SK-N-SH (cell line): ENCODE data around the gene ARHGAP15. TPM values are rescaled to one million over a fixed set of nuclear protein-coding genes. Genes with fewer than 3 reads are reported as not detected.

ENCODE experiments used
- CTCF ChIA-PET: fragments of 300-600, 350-600 bp; formaldehyde crosslinking; extraction: SDS; loops from one replicate; lab custom pipeline; 2021; lab: Yijun Ruan, JAX
- POLR2A ChIA-PET: fragments of 350-600 bp; sonication (Branson Sonifier 250); formaldehyde crosslinking; extraction: SDS; loops from one replicate; lab custom pipeline; 2020; ENCODE audit warnings: antibody characterized with exemption, inconsistent platforms; lab: Yijun Ruan, JAX
- DNase-seq: peaks from one replicate; pipeline ENCODE4 v3.0.0; 2012
- H2AFZ ChIP-seq: fragments of 200-600 bp; sonication (generic); 2 replicates; pipeline ENCODE4 v1.8.1; 2016; ENCODE audit warnings: antibody characterized with exemption, mild to moderate bottlenecking, low read depth
- H3F3A ChIP-seq: fragments of 200-600 bp; sonication (generic); replicated peaks from 2 replicates; pipeline ENCODE3; 2016; ENCODE audit warnings: antibody characterized with exemption, mild to moderate bottlenecking; ENCODE audit not compliant: insufficient read depth
- H3K27ac ChIP-seq, 2 experiments: fragments of 200-500 bp in 1 of 2; fragments of 200-600 bp in 1 of 2; sonication (Bioruptor generic) in 1 of 2; sonication (generic), shearing (Covaris generic) in 1 of 2; 2 replicates each; pipeline versions ENCODE4 v1.5.1 to v1.6.1; 2014 to 2016; ENCODE audit warnings: low read depth in 2 of 2, inconsistent platforms in 1 of 2, low read length in 1 of 2, mild to moderate bottlenecking in 1 of 2, mixed read lengths in 1 of 2
- H3K27me3 ChIP-seq: fragments of 200-600 bp; sonication (generic), shearing (Covaris generic); 2 replicates; pipeline ENCODE4 v1.6.1; 2016; ENCODE audit warnings: mixed run types; ENCODE audit not compliant: insufficient read depth
- H3K36me3 ChIP-seq, 2 experiments: fragments of 200-500 bp in 1 of 2; fragments of 200-600 bp in 1 of 2; sonication (Bioruptor generic) in 1 of 2; sonication (generic) in 1 of 2; replicated peaks in 1 of 2; 2 replicates each; pipeline versions ENCODE3 to v1.5.1; 2014 to 2016; ENCODE audit warnings: low read length in 1 of 2, mild to moderate bottlenecking in 1 of 2; ENCODE audit not compliant: insufficient read depth in 2 of 2, control insufficient read depth in 1 of 2
- H3K4me1 ChIP-seq, 2 experiments: fragments of 200-500 bp in 1 of 2; fragments of 200-600 bp in 1 of 2; sonication (Bioruptor generic) in 1 of 2; sonication (generic), shearing (Covaris generic) in 1 of 2; 2 replicates each; pipeline versions ENCODE4 v1.5.1 to v1.6.1; 2014 to 2016; ENCODE audit warnings: low read depth in 1 of 2, low read length in 1 of 2, mixed run types in 1 of 2; ENCODE audit not compliant: insufficient read depth in 2 of 2, control insufficient read depth in 1 of 2
- H3K4me2 ChIP-seq: fragments of 200-600 bp; sonication (generic), shearing (Covaris generic); 2 replicates; pipeline ENCODE4 v1.6.1; 2017; ENCODE audit warnings: mixed run types
- H3K4me3 ChIP-seq, 2 experiments: fragments of 200-500 bp in 1 of 2; fragments of 200-600 bp in 1 of 2; sonication (Bioruptor generic) in 1 of 2; sonication (generic), shearing (Covaris generic) in 1 of 2; 2 replicates each; pipeline versions ENCODE4 v1.5.1 to v1.8.1; 2014 to 2016; ENCODE audit warnings: low read depth in 2 of 2, inconsistent platforms in 1 of 2, low read length in 1 of 2, mild to moderate bottlenecking in 1 of 2, mixed read lengths in 1 of 2, moderate library complexity in 1 of 2
- H3K79me2 ChIP-seq: fragments of 200-600 bp; sonication (generic); 2 replicates; pipeline ENCODE4 v1.8.1; 2017; ENCODE audit warnings: mild to moderate bottlenecking; ENCODE audit not compliant: insufficient read depth
- H3K9ac ChIP-seq: fragments of 200-600 bp; sonication (generic); 2 replicates; pipeline ENCODE4 v1.6.1; 2017; ENCODE audit warnings: mixed run types
- H3K9me2 ChIP-seq: fragments of 200-600 bp; sonication (generic); 2 replicates; pipeline ENCODE4 v1.6.1; 2017; ENCODE audit warnings: mixed run types
- H3K9me3 ChIP-seq: fragments of 200-600 bp; sonication (generic); 2 replicates; pipeline ENCODE4 v1.6.1; 2017; ENCODE audit warnings: mixed run types, mild to moderate bottlenecking, moderate library complexity
- H4K20me1 ChIP-seq: fragments of 200-600 bp; sonication (generic); 2 replicates; pipeline ENCODE4 v1.6.1; 2017; ENCODE audit warnings: mild to moderate bottlenecking, mixed run types; ENCODE audit not compliant: insufficient read depth
- EZH2phosphoT487 ChIP-seq: fragments of 200-600 bp; sonication (generic); IDR thresholded peaks from 2 replicates; pipeline ENCODE4 v1.6.1; 2017; ENCODE audit warnings: low read depth, mixed run types, mild to moderate bottlenecking, antibody characterized with exemption, moderate library complexity, borderline replicate concordance
- FOSL2 ChIP-seq: IDR thresholded peaks from 2 replicates; pipeline ENCODE4 v1.4.0; 2012; ENCODE audit warnings: low read depth, mild to moderate bottlenecking, moderate library complexity, borderline replicate concordance
- FOXM1 ChIP-seq: IDR thresholded peaks from 2 replicates; pipeline ENCODE4 v1.4.0; 2012; ENCODE audit warnings: low read depth, mild to moderate bottlenecking
- GABPA ChIP-seq: IDR thresholded peaks from 2 replicates; pipeline ENCODE4 v1.4.0; 2012; ENCODE audit warnings: low read depth, mild to moderate bottlenecking
- GATA2 ChIP-seq: sonication (generic); formaldehyde crosslinking; IDR thresholded peaks from 2 replicates; pipeline ENCODE4 v1.5.0; 2020; ENCODE audit warnings: mild to moderate bottlenecking, missing genetic modification reagents
- JUND ChIP-seq: IDR thresholded peaks from 2 replicates; pipeline ENCODE4 v1.4.0; 2012
- MEF2A ChIP-seq: IDR thresholded peaks from 2 replicates; pipeline ENCODE4 v1.4.0; 2012; ENCODE audit warnings: low read depth, borderline replicate concordance
- MXI1 ChIP-seq: IDR thresholded peaks from 2 replicates; pipeline ENCODE4 v1.6.1; 2012; ENCODE audit warnings: mild to moderate bottlenecking, low read depth, low read length, improper control_type of control experiment
- NFIC ChIP-seq: IDR thresholded peaks from 2 replicates; pipeline ENCODE4 v1.4.0; 2012; ENCODE audit warnings: borderline replicate concordance
- NRF1 ChIP-seq: IDR thresholded peaks from 2 replicates; pipeline ENCODE4 v1.6.1; 2012; ENCODE audit warnings: low read depth, mild to moderate bottlenecking, low read length
- POLR2AphosphoS5 ChIP-seq: IDR thresholded peaks from 2 replicates; pipeline ENCODE4 v1.6.1; 2012; ENCODE audit warnings: low read depth, low read length
- RAD21 ChIP-seq: IDR thresholded peaks from 2 replicates; pipeline ENCODE4 v1.6.1; 2012; ENCODE audit warnings: mild to moderate bottlenecking, low read length
- RFX5 ChIP-seq: IDR thresholded peaks from 2 replicates; pipeline ENCODE4 v1.6.1; 2012; ENCODE audit warnings: mild to moderate bottlenecking, improper control_type of control experiment, low read length
- RXRA ChIP-seq: IDR thresholded peaks from 2 replicates; pipeline ENCODE4 v1.4.0; 2012; ENCODE audit warnings: low read depth, mild to moderate bottlenecking, borderline replicate concordance
- TAF1 ChIP-seq: IDR thresholded peaks from 2 replicates; pipeline ENCODE4 v1.6.1; 2012; ENCODE audit warnings: low read depth, mild to moderate bottlenecking, low read length, moderate library complexity, borderline replicate concordance
- TCF12 ChIP-seq: IDR thresholded peaks from 2 replicates; pipeline ENCODE4 v1.4.0; 2012
- YY1 ChIP-seq: IDR thresholded peaks from 2 replicates; pipeline ENCODE4 v1.4.0; 2012; ENCODE audit warnings: low read depth, mild to moderate bottlenecking
- WGBS: methylation state at CpG from one replicate; pipeline ENCODE4 v1.1.6; 2017; ENCODE audit warnings: low lambda C conversion rate; 5-methylcytosine and 5-hydroxymethylcytosine counted together
- polyA plus RNA-seq, 3 experiments: library from polyadenylated mRNA; depleted of rRNA; stranded (reverse); fragments of >200 nt; gene quantifications; 2 replicates each; pipeline ENCODE4 v1.2.3, GENCODE V29; 2012
- TF ChIP-seq, protein P1 (sequence below): IDR thresholded peaks from 2 replicates; pipeline ENCODE4 v1.4.0; 2012; ENCODE audit warnings: low read depth
- TF ChIP-seq, protein P2 (sequence below): IDR thresholded peaks from 2 replicates; pipeline ENCODE4 v1.4.0; 2012; ENCODE audit warnings: low read depth, borderline replicate concordance
- TF ChIP-seq, protein P3 (sequence below): fragments of 200-600 bp; sonication (generic); IDR thresholded peaks from 2 replicates; pipeline ENCODE4 v1.6.1; 2017; ENCODE audit warnings: antibody characterized with exemption, mild to moderate bottlenecking, moderate library complexity
- TF ChIP-seq, protein P4 (sequence below): IDR thresholded peaks from 2 replicates; pipeline ENCODE4 v1.6.1; 2012; ENCODE audit warnings: mild to moderate bottlenecking, low read depth, low read length, moderate library complexity

Gene ARHGAP15
- polyA plus RNA-seq, 1 of the 3 experiments (the other 2 are of a cell fraction) = not detected

DNA sequence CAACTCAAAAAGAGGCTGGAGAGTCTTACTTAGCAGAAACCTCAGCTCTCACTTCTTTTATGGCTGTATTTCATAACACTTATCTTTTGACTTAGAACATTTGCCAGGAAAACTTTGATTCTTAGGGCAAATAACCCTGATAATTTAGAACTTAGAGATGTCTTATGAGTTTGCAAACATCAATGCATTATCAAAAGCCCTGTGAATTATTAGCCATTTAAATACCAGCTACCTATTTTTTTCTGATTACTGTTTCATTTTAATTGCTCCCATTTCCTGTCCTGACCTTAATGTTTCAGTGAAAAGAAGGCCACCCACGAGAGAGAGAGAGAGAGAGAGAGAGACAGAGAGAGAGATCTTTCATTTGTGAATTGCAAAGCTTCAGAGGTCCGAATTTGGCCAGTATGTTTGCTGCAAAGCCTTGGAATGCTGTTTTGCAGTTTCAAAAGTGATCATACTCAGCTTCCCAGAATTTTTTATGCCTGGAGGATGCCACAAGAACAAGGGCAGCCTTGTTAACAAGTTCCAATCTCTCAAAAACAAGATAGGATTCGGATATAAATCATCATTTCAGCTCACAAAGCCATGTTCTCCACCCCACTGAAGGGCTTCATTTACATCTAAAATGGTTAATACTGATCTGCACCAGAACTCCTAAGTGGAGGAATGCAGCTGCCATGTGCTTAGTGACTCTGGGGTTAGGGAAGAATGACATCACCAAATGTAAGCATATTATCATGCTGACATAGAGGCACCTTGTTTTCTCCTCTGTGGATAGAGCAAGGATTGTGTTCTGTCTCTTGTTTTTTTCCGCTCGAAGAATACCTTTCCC lies 478.2 kb downstream of the ARHGAP15 start:
- no peaks in the 10 kb centered on the region for H4K20me1 ChIP-seq
- H3K4me3 ChIP-seq = no peak overlapping the region
- H3K4me2 ChIP-seq = no peak overlapping the region
- WGBS = 51% methylated on average over 5 of the region's 5 CpGs
- H3K9ac ChIP-seq = no peak overlapping the region
- H3K9me2 ChIP-seq = no peaks in the 10 kb centered on the region
- no peaks in the 10 kb centered on the region for H3K27me3 ChIP-seq
- H3K9me3 ChIP-seq = no peaks in the 10 kb centered on the region
- ChIA-PET POLR2A (interaction anchor here (0.7 kb wide), 1 partner anchor 78 kb away, joined by 3 read pairs; no protein-coding TSS in a partner anchor), CTCF (no interaction called here)
- H3K27ac ChIP-seq = no peak overlapping the region; a peak in 1 of 4 replicates
- peaks cover 10 to 11% of the 10 kb centered on the region in 2 experiments; a peak in 3 of 4 replicates for H3K4me1 ChIP-seq
- no peaks in the 10 kb centered on the region for H3F3A ChIP-seq
- H2AFZ ChIP-seq = no peak overlapping the region; the same call in 1 of the 2 replicates
- TF ChIP-seq, protein P1, sequence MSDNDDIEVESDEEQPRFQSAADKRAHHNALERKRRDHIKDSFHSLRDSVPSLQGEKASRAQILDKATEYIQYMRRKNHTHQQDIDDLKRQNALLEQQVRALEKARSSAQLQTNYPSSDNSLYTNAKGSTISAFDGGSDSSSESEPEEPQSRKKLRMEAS = 0 out of 2 replicates have a peak, but pooled peaks have one; percentile 35
- TF ChIP-seq FOXM1 (no peak), GABPA (no peak), POLR2AphosphoS5 (no peak), GATA2 (CRISPR knock-in tag) (no peak), MEF2A (no peak), EZH2phosphoT487 (no peak), YY1 (no peak), MXI1 (no peak), TCF12 (peak; percentile 14; the same call in 1 of the 2 replicates), FOSL2 (no peak)
- TF ChIP-seq, protein P2, sequence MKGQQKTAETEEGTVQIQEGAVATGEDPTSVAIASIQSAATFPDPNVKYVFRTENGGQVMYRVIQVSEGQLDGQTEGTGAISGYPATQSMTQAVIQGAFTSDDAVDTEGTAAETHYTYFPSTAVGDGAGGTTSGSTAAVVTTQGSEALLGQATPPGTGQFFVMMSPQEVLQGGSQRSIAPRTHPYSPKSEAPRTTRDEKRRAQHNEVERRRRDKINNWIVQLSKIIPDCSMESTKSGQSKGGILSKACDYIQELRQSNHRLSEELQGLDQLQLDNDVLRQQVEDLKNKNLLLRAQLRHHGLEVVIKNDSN = no peak
- TF ChIP-seq, protein P3, sequence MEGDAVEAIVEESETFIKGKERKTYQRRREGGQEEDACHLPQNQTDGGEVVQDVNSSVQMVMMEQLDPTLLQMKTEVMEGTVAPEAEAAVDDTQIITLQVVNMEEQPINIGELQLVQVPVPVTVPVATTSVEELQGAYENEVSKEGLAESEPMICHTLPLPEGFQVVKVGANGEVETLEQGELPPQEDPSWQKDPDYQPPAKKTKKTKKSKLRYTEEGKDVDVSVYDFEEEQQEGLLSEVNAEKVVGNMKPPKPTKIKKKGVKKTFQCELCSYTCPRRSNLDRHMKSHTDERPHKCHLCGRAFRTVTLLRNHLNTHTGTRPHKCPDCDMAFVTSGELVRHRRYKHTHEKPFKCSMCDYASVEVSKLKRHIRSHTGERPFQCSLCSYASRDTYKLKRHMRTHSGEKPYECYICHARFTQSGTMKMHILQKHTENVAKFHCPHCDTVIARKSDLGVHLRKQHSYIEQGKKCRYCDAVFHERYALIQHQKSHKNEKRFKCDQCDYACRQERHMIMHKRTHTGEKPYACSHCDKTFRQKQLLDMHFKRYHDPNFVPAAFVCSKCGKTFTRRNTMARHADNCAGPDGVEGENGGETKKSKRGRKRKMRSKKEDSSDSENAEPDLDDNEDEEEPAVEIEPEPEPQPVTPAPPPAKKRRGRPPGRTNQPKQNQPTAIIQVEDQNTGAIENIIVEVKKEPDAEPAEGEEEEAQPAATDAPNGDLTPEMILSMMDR = no peak
- H3K79me2 ChIP-seq = no peaks in the 10 kb centered on the region
- DNase-seq = peak; percentile 1
- no peaks in the 10 kb centered on the region for H3K36me3 ChIP-seq

DNA sequence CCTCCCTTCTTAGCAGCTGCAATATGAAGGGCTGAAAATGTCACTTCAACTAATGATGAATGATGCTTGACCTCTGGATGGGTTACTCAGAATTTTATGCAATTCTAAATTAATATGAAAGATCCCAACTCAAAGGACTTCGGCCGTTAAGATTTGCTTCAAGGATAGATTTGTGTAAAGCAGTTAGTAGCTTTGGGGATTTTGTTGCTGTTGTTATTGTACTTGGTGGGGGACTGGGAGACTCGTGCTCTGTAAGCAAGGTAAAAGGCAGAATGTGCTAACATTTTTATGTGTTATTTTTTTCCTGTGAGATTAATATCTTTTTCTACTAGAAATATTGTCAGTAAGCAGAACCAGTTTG lies 478.8 kb downstream of the ARHGAP15 start:
- ChIA-PET CTCF (no interaction called here), POLR2A (no interaction called here)
- Histone ChIP-seq H3K79me2 (no peaks in the 10 kb centered on the region), H2AFZ (no peak overlapping the region), H3K27ac (peak overlapping the region in 1 of 2 experiments; percentile 68; a peak in 2 of 4 replicates), H3F3A (no peaks in the 10 kb centered on the region), H3K4me3 (no peak overlapping the region), H3K9me2 (no peaks in the 10 kb centered on the region), H3K36me3 (no peaks in the 10 kb centered on the region), H3K4me2 (no peak overlapping the region), H4K20me1 (no peaks in the 10 kb centered on the region), H3K9me3 (no peaks in the 10 kb centered on the region), H3K4me1 (peaks cover 10 to 11% of the 10 kb centered on the region in 2 experiments; a peak in 3 of 4 replicates), H3K27me3 (no peaks in the 10 kb centered on the region), H3K9ac (no peak overlapping the region)
- DNase-seq = no peak
- 82% methylated on average over 3 of the region's 3 CpGs for WGBS
- TF ChIP-seq RAD21 (no peak), TAF1 (no peak), RFX5 (no peak), NRF1 (no peak), JUND (no peak), YY1 (no peak), MEF2A (no peak), RXRA (no peak), FOXM1 (no peak), NFIC (no peak), EZH2phosphoT487 (no peak)
- TF ChIP-seq, protein P4, sequence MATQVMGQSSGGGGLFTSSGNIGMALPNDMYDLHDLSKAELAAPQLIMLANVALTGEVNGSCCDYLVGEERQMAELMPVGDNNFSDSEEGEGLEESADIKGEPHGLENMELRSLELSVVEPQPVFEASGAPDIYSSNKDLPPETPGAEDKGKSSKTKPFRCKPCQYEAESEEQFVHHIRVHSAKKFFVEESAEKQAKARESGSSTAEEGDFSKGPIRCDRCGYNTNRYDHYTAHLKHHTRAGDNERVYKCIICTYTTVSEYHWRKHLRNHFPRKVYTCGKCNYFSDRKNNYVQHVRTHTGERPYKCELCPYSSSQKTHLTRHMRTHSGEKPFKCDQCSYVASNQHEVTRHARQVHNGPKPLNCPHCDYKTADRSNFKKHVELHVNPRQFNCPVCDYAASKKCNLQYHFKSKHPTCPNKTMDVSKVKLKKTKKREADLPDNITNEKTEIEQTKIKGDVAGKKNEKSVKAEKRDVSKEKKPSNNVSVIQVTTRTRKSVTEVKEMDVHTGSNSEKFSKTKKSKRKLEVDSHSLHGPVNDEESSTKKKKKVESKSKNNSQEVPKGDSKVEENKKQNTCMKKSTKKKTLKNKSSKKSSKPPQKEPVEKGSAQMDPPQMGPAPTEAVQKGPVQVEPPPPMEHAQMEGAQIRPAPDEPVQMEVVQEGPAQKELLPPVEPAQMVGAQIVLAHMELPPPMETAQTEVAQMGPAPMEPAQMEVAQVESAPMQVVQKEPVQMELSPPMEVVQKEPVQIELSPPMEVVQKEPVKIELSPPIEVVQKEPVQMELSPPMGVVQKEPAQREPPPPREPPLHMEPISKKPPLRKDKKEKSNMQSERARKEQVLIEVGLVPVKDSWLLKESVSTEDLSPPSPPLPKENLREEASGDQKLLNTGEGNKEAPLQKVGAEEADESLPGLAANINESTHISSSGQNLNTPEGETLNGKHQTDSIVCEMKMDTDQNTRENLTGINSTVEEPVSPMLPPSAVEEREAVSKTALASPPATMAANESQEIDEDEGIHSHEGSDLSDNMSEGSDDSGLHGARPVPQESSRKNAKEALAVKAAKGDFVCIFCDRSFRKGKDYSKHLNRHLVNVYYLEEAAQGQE = no peak
- TF ChIP-seq, protein P1 = no peak
